Measurements from ENCODE around the gene EXOC2. TPM values are rescaled to one million over a fixed set of nuclear protein-coding genes. Genes with fewer than 3 reads are reported as not detected.

Gene EXOC2
- total and polyA plus RNA-seq, 2 of the 13 experiments (the other 11 are each of a cell fraction or from before 2014, with no cell fraction given) = 12.6 to 22.9 TPM

GRCh38 chr6:620166-620565, 72.8 kb downstream of the EXOC2 start:
- H3K27ac ChIP-seq (ENCODE audit: extremely low read length, insufficient read depth, low read length) = no peak overlapping the region
- H3K27me3 ChIP-seq (ENCODE audit: control insufficient read depth in 1 of 2, insufficient read depth in 2 of 2, low read length in 2 of 2) = no peaks in the 10 kb centered on the region
- H2AFZ ChIP-seq (ENCODE audit: low read length) = no peak overlapping the region
- FAIRE-seq (no peak), ATAC-seq (no peak), DNase-seq (ENCODE audit: low spot score) (no peak)
- WGBS (ENCODE audit: low lambda C conversion rate) = 96% methylated on average over 11 of the region's 11 CpGs
- 0 out of 2 replicates have a peak, but pooled peaks cover 3% of the 10 kb centered on the region for H4K20me1 ChIP-seq (ENCODE audit: insufficient read depth, low read length)
- H3K9me3 ChIP-seq (ENCODE audit: low read length) = no peaks in the 10 kb centered on the region
- BruUV-seq (replicated peaks) = no TSS peak
- H3K9ac ChIP-seq (ENCODE audit: insufficient read depth, low read depth, low read length) = no peak overlapping the region
- POLR2A ChIA-PET = no interaction called here
- H3K4me3 ChIP-seq (replicated peaks in 1 of 3; ENCODE audit: insufficient read depth in 1 of 3, low read depth in 2 of 3, low read length in 3 of 3) = no peak overlapping the region
- intact Hi-C loops (cut with micrococcal nuclease; ENCODE audit: unreplicated experiment) = no loop called here
- H3K4me1 ChIP-seq (ENCODE audit: insufficient read depth, low read length) = no peaks in the 10 kb centered on the region
- in situ Hi-C loops (cut with HindIII; ENCODE audit: extremely low pct_ligation_motif_present, low pct_unique_long_range_greater_than_20kb) = no loop called here
- CTCF ChIA-PET (ENCODE audit: low intra/inter-chr PET ratio, low total read pairs) = no interaction called here
- no peak for TF ChIP-seq ZNF652 (CRISPR knock-in tag; IDR thresholded peaks at IDR 0.05; ENCODE audit: borderline replicate concordance, low read depth)
- TF ChIP-seq ZNF446 (CRISPR knock-in tag; IDR thresholded peaks at IDR 0.05) = no peak
- TF ChIP-seq SETDB1 (CRISPR knock-in tag; IDR thresholded peaks at IDR 0.05; ENCODE audit: borderline replicate concordance) = no peak
- no peak for TF ChIP-seq ZNF546 (CRISPR knock-in tag; conservative IDR thresholded peaks at IDR 0.05)
- TF ChIP-seq ZNF274 (CRISPR knock-in tag; IDR thresholded peaks at IDR 0.05) = no peak
- H3K4me2 ChIP-seq (ENCODE audit: low read depth, low read length) = no peak overlapping the region
- H3K79me2 ChIP-seq (ENCODE audit: insufficient read depth, low read length) = no peaks in the 10 kb centered on the region
- H3K36me3 ChIP-seq (replicated peaks in 1 of 2; ENCODE audit: control insufficient read depth in 1 of 2, insufficient read depth in 2 of 2, low read length in 2 of 2) = peaks cover 1 to 9% of the 10 kb centered on the region in 2 experiments; a peak in 4 of 5 replicates

GRCh38 chr6:617456-618100, 75.4 kb downstream of the EXOC2 start:
- intact Hi-C loops (cut with micrococcal nuclease; ENCODE audit: unreplicated experiment) = no loop called here

More at GRCh38 chr6:617456-618100, 75.4 kb downstream of the EXOC2 start:
- H3K79me2 ChIP-seq (ENCODE audit: insufficient read depth, low read length) = no peaks in the 10 kb centered on the region
- H3K4me1 ChIP-seq (ENCODE audit: insufficient read depth, low read length) = no peaks in the 10 kb centered on the region
- ATAC-seq (peak; percentile 75), DNase-seq (ENCODE audit: low spot score) (no peak), FAIRE-seq (peak; percentile 36)
- no peak overlapping the region for H2AFZ ChIP-seq (ENCODE audit: low read length)
- no peak overlapping the region for H3K27ac ChIP-seq (ENCODE audit: extremely low read length, insufficient read depth, low read length)
- no peaks in the 10 kb centered on the region for H3K27me3 ChIP-seq (ENCODE audit: control insufficient read depth in 1 of 2, insufficient read depth in 2 of 2, low read length in 2 of 2)
- ChIA-PET POLR2A (no interaction called here), CTCF (ENCODE audit: low intra/inter-chr PET ratio, low total read pairs) (interaction anchor here (1.1 kb wide), 1 partner anchor 780 kb away, joined by 3 read pairs; no protein-coding TSS in a partner anchor)
- no peak overlapping the region for H3K9ac ChIP-seq (ENCODE audit: insufficient read depth, low read depth, low read length)
- 92% methylated on average over 11 of the region's 11 CpGs for WGBS (ENCODE audit: low lambda C conversion rate)
- in situ Hi-C loops (cut with HindIII; ENCODE audit: extremely low pct_ligation_motif_present, low pct_unique_long_range_greater_than_20kb) = no loop called here
- H3K36me3 ChIP-seq (replicated peaks in 1 of 2; ENCODE audit: control insufficient read depth in 1 of 2, insufficient read depth in 2 of 2, low read length in 2 of 2) = peaks cover 1 to 8% of the 10 kb centered on the region in 2 experiments; a peak in 4 of 5 replicates
- TF ChIP-seq SMC3 (IDR thresholded peaks at IDR 0.05; ENCODE audit: low read length) (peak; percentile 16; the same call in 1 of the 2 replicates), STAG1 (CRISPR knock-in tag; IDR thresholded peaks at IDR 0.05) (peak; percentile 49; the same call in 1 of the 2 replicates), CTCF (CRISPR knock-in tag; IDR thresholded peaks at IDR 0.05) (peak; percentile 60), ZNF20 (CRISPR knock-in tag; IDR thresholded peaks at IDR 0.05) (no peak)
- H3K9me3 ChIP-seq (ENCODE audit: low read length) = no peaks in the 10 kb centered on the region
- BruUV-seq (replicated peaks) = no TSS peak
- H3K4me3 ChIP-seq (replicated peaks in 1 of 3; ENCODE audit: insufficient read depth in 1 of 3, low read depth in 2 of 3, low read length in 3 of 3) = no peak overlapping the region
- no peak overlapping the region for H3K4me2 ChIP-seq (ENCODE audit: low read depth, low read length)
- no peaks in the 10 kb centered on the region for H4K20me1 ChIP-seq (ENCODE audit: insufficient read depth, low read length)

Data from HepG2 (cell line).